ENCODE results near the gene RNF208.

Gene RNF208

GRCh38 chr9:137227853-137228505 lies 5.9 kb upstream of the RNF208 start:
- DNase-seq (ENCODE audit: low read depth in 3 of 3) = no peak

- peak; percentile 65 to 71 (median 67) for DNase-seq (ENCODE audit: low read depth in 3 of 3)
Observed at GRCh38 chr9:137227054-137227852, 5.2 kb upstream of the RNF208 start, which contains the start of gene RNF224. TSS of gene RNF224 (plus strand) at chr9:137227502. CDS start at chr9:137228336, 834 bp downstream.

- DNase-seq (ENCODE audit: low read depth in 3 of 3) = no peak
Observed at GRCh38 chr9:137226338-137227053, 4.5 kb upstream of the RNF208 start.

- no peak for DNase-seq (ENCODE audit: low read depth in 3 of 3)
Observed at GRCh38 chr9:137225699-137226331, 3.8 kb upstream of the RNF208 start.

- no peak for DNase-seq (ENCODE audit: low read depth in 3 of 3)
Observed at GRCh38 chr9:137224830-137225694, 3.0 kb upstream of the RNF208 start, which contains the start of gene CYSRT1. TSS of gene CYSRT1 (plus strand) at chr9:137225174. CDS start at chr9:137225622, 448 bp downstream.

GRCh38 chr9:137223078-137223970 lies 1.3 kb upstream of the RNF208 start:
- DNase-seq (ENCODE audit: low read depth in 3 of 3) = peak; percentile 98 to 99 (median 98)

- DNase-seq (ENCODE audit: low read depth in 3 of 3) = no peak
Observed at GRCh38 chr9:137221506-137222111, 431 bp downstream of the RNF208 start.

GRCh38 chr9:137221095-137221505 lies 940 bp downstream of the RNF208 start:
- no peak for DNase-seq (ENCODE audit: low read depth in 3 of 3)

GRCh38 chr9:137220317-137221094 lies 1.5 kb downstream of the RNF208 start:
- DNase-seq (ENCODE audit: low read depth in 3 of 3) = no peak

- DNase-seq (ENCODE audit: low read depth in 3 of 3) = no peak
Observed at GRCh38 chr9:137219757-137220316, 2.2 kb downstream of the RNF208 start.

GRCh38 chr9:137218754-137219271 lies 3.2 kb downstream of the RNF208 start:
- DNase-seq (ENCODE audit: low read depth in 3 of 3) = no peak

- no peak for DNase-seq (ENCODE audit: low read depth in 3 of 3)
Observed at GRCh38 chr9:137218212-137218753, 3.8 kb downstream of the RNF208 start.

GRCh38 chr9:137217276-137218211 lies 4.5 kb downstream of the RNF208 start:
- no peak for DNase-seq (ENCODE audit: low read depth in 3 of 3)

- no peak for DNase-seq (ENCODE audit: low read depth in 3 of 3)
Observed at GRCh38 chr9:137216188-137216965, 5.7 kb downstream of the RNF208 start.

- no peak for DNase-seq (ENCODE audit: low read depth in 3 of 3)
Observed at GRCh38 chr9:137215196-137215986, 6.6 kb downstream of the RNF208 start.
